NCI-H446 (cell line): ENCODE data around the gene CAD.

Experiments used
- DNase-seq, 2 experiments: peaks; one replicate each; lab custom pipeline; 2025; lab: John Stamatoyannopoulos, UW

CAD gene

GRCh38 chr2:27198627-27199026, 18.5 kb upstream of the CAD start:
- DNase-seq = no peak

- DNase-seq = no peak
These were observed 17.9 kb upstream of the CAD start for GRCh38 chr2:27199241-27199640.

GRCh38 chr2:27201675-27202074, 15.5 kb upstream of the CAD start:
- DNase-seq = no peak

GRCh38 chr2:27202854-27203253, 14.3 kb upstream of the CAD start:
- no peak for DNase-seq

- DNase-seq = no peak
These were observed 13.4 kb upstream of the CAD start for GRCh38 chr2:27203741-27204140.

- DNase-seq = no peak
These were observed 12.6 kb upstream of the CAD start for GRCh38 chr2:27204566-27204965.

- DNase-seq = no peak
These were observed 12.0 kb upstream of the CAD start for GRCh38 chr2:27205206-27205605.

- DNase-seq = no peak
These were observed 10.8 kb upstream of the CAD start for GRCh38 chr2:27206346-27206745.

GRCh38 chr2:27208486-27209050, 8.6 kb upstream of the CAD start:
- no peak for DNase-seq

- no peak for DNase-seq
These were observed 7.4 kb upstream of the CAD start for GRCh38 chr2:27209621-27210401.

GRCh38 chr2:27211241-27211942, 5.8 kb upstream of the CAD start:
- DNase-seq = no peak

GRCh38 chr2:27211943-27212625, 5.1 kb upstream of the CAD start, which contains the start of the genes ATRAID and SLC5A6:
Gene ATRAID, plus strand, starts transcription at chr2:27212041. Its CDS starts 328 bp downstream, at chr2:27212369.
Gene SLC5A6, minus strand, starts transcription at chr2:27212268. Its CDS starts 4,618 bp downstream, at chr2:27207650.
- DNase-seq = peak; percentile 55 to 87

GRCh38 chr2:27212626-27213471, 4.3 kb upstream of the CAD start:
- DNase-seq = no peak

- DNase-seq = no peak
These were observed 2.2 kb upstream of the CAD start for GRCh38 chr2:27214941-27215340.

GRCh38 chr2:27216416-27217137, 592 bp upstream of the CAD start:
- no peak for DNase-seq

- DNase-seq = no peak
These were observed 1.4 kb downstream of the CAD start for GRCh38 chr2:27218614-27219013.

- no peak for DNase-seq
These were observed 1.9 kb downstream of the CAD start for GRCh38 chr2:27219091-27219490.

- no peak for DNase-seq
These were observed 2.9 kb downstream of the CAD start for GRCh38 chr2:27220091-27220490.

- DNase-seq = no peak
These were observed 4.0 kb downstream of the CAD start for GRCh38 chr2:27221166-27221565.

- no peak for DNase-seq
These were observed 5.2 kb downstream of the CAD start for GRCh38 chr2:27222407-27222806.

GRCh38 chr2:27223416-27223815, 6.2 kb downstream of the CAD start:
- no peak for DNase-seq
